Iris pigment epithelial cell (primary cell): Measurements from ENCODE around the gene TCHHL1.

Source experiments
- DNase-seq: peaks from one replicate; pipeline ENCODE4 v3.0.0-alpha.2; 2011; ENCODE audit warnings: low read depth

TCHHL1 gene

GRCh38 chr1:152089014-152089674, at the start of gene TCHHL1:
TSS of gene TCHHL1 (minus strand) at chr1:152089064. CDS start at chr1:152088143, 921 bp downstream.
- DNase-seq = no peak

DNA sequence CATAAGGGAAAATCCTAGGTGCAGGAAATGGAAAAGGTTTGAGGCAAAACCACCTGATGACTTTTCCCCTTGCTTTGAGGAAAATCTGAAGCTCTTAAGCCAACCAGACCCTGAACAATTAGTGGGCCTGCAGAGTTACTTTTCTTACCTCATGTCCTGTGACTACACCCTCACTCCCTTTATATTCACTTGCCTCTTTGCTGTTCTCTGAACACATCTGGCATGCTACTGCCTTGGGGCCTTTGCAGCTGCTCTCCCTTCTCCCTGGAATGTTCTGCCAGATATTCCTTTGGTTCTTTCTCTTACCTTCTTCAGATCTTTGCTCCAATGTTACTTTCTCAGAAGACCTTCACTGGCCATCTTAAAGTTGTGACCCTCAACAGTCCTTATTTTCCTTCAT, 48.4 kb upstream of the TCHHL1 start:
- no peak for DNase-seq

- DNase-seq = no peak
These were observed 41.3 kb upstream of the TCHHL1 start for GRCh38 chr1:152130186-152130585.

DNA sequence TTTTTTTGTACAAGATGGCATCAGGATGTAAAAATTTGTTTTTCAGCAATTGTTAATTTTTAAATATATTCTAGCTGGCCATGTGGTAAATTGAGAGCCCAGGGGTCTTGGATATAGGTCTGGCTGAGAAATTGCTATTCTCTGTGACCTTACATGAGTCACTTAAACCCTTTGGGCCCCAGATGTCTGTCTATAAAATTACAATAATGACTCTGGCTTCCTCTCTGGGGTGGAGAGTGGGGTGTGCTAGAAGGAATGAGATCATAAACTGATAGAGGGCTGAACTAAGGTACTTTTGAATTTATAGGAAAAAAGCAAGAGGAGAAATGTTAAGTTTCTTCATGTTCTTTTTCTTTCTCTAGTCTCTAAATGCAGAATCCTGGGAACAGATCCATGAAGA, 38.8 kb upstream of the TCHHL1 start:
- no peak for DNase-seq

DNA sequence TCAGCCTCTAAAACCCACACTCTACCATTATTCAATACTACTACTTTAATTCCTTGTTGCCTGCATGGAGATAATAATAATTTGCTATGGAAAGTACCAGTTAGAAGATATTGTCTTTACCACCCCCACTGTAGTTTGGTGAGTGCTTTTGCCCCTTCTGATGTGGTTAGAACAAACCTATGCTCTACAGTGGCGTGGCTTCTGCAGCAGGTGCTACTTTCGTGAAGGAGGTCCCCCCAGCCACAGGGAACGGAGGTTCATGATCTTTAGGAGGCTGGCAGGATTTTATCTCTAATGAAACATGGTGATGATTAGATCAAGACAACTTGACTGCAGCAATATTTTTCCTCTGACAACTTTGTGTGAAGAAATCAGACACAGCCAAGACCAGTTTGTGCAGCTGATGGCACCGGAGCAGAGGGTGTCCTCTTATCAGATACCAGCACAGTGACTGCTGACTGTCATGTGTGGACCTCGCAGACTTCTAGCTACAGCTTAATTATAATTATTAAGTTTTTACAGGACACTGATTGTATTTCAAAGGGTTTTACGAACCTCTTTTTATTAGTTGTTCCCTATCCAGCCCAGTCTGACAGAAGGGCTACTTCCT, 37.1 kb upstream of the TCHHL1 start:
- no peak for DNase-seq

DNA sequence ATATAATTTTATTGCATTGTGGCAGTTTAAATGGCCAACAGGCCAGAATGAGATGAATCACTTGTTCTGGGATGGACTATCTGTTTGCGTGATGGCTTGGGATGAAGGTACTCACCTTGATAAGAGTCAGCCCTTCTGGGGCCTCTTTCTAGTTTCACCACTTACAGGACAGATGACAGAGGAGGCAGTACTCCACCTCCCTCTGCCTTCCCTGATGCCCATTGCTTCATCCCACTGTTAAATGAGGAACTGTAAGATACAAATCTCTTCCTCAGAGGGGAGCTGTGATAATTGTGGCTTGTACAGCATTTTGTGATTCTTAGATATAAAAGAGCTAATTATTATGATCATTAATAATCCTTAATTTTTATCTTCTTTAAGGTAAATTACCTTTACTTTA, 30.1 kb upstream of the TCHHL1 start:
- no peak for DNase-seq

DNA sequence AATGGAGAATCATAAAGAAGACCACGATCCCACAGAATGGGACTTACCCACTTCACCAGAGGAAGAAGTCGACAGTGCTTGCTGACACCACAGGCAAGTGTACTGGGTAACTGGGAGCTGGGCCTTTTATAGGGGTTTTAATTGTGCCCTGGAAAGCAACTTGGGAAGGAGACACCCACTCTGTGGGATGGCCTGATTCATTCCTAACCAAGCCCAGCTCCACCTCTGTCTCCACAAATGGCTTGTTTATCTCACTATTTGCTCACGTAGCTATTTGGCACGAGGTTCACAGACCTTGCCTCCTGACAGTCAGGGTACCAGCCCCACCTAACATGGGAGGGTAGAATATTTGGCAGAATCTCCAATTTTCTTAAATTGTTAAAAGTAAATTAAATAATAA, 26.5 kb upstream of the TCHHL1 start, which contains the start of gene TCHH:
TCHH (minus strand) TSS at position 101 of the 400 bp plus-strand sequence. CDS start 1,364 bp downstream, outside the sequence.
- DNase-seq = no peak

GRCh38 chr1:152112885-152113432, 24.1 kb upstream of the TCHHL1 start:
- no peak for DNase-seq

- DNase-seq = peak; percentile 34
These were observed 23.4 kb upstream of the TCHHL1 start for GRCh38 chr1:152112101-152112884.

DNA sequence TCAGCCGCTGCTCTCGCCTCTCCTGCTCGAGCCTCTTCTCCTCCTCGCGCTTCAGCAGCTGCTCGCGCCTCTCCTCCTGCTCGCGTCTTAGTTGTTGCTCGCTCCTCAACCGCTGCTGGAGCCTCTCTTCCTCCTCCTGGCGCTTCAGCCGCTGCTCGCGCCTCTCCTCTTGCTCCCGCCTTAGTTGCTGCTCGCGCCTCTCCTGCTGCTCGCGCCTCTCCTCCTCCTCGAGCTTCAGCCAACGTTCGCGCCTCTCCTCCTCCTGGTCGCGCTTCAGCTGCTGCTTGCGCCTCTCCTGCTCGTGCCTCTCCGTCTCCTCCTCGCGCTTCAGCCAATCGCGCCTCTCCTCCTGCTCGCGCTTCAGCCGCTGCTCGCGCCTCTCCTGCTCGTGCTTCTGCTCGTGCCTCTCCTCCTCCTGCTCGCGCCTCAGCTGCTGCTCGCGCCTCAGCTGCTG, 22.7 kb upstream of the TCHHL1 start:
- peak; percentile 64 for DNase-seq

DNA sequence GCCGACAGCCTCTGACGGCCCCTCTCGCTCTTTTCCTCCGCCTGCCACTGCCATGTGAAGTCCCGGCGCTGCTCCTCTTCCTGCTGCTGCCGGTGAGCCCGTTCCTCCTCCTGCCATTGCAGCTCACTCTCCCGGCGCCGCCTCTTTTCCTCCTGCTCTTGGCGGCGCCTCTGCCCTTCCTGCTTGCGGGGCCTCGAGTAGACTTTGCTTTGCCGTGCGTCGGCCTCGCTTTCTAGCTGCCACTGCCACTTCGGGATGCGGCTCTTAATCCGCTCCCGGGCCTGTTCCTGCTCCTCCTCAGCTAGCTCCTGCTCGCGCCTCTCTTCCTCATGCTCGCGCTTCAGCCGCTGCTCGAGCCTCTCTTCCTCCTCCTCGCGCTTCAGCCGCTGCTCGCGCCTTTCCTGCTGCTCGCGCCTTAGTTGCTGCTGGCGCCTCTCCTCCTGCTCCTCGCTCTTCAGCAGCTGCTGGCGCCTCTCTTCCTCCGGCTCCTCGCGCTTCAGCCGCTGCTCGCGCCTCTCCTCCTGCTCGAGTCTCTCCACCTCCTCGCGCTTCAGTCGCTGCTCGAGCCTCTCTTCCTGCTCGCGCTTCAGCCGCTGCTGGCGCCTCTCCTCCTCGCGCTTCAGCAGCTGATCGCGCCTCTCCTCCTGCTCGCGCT, 22.1 kb upstream of the TCHHL1 start:
- peak; percentile 65 for DNase-seq

DNA sequence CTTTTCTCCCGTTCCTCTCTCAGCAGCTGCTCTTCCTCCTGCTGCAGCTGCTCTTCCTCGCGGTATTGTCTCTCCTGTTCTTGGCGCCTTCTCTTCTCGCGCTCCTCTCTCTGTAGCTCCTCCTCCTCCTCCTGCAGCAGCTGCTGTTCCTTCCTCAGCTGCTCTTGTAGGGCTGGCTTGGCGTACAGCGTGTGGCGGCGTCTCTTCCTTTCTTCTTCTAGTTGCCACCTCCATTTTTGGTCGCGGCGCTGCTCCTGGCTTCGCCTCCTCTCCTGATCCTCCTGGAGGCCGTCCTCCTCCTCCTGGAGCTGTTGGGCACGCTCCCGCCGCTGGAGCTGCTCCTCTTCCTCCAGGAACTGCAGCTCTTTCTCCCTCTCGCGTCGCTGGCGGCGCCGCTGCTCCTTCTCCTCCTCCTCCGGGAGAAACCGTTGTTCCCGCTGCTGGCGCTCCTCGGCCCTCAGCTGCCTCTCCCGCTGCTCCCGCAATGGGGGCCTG, 21.5 kb upstream of the TCHHL1 start:
- peak; percentile 45 for DNase-seq

- DNase-seq = no peak
These were observed 21.1 kb upstream of the TCHHL1 start for GRCh38 chr1:152109998-152110294.

DNA sequence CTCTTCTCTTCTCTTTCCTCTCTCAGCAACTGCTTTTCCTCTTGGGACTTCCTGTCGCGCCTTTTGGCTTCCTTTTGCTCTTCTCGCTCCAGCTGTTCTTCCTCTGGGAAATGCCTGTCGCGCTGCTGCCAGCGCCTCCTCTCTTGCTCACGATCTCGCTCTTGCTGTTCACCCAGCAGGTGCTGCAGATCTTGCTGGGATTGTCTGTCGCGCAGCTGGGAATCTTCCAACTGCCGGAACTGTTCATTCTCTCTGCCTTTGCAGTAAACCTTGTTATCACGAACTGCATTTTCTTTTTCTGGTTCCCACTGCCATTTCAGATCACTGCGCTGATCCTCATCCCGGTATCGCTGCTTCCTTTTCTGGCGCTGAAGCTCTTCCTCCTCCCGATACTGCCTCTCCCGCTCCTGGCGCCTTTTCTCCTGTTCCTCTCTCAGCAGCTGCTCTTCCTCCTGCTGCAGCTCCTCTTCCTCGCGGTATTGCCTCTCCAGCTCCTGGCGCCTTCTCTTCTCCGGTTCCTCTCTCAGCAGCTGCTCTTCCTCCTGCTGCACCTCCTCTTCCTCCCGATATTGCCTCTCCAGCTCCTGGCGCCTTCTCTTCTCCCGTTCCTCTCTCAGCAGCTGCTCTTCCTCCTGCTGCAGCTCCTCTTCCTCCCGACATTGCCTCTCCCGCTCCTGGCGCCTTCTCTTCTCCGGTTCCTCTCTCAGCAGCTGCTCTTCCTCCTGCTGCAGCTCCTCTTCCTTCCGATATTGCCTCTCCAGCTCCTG, 20.6 kb upstream of the TCHHL1 start:
- no peak for DNase-seq

DNA sequence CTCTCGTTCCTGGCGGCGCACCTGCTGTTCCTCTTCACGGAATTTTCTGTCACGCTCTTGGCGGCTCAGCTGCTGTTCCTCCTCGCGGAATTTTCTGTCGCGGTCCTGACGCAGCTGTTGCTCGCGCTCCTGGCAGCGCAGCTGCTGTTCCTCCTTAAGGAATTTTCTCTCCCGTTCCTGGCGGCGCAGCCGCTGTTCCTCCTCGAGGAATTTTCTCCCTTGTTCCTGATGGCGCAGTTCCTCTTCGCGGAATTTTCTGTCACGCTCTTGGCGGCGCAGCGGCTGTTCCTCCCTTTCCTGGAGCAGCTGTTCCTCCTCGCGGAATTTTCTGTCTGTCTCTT, 20.0 kb upstream of the TCHHL1 start:
- DNase-seq = no peak

DNA sequence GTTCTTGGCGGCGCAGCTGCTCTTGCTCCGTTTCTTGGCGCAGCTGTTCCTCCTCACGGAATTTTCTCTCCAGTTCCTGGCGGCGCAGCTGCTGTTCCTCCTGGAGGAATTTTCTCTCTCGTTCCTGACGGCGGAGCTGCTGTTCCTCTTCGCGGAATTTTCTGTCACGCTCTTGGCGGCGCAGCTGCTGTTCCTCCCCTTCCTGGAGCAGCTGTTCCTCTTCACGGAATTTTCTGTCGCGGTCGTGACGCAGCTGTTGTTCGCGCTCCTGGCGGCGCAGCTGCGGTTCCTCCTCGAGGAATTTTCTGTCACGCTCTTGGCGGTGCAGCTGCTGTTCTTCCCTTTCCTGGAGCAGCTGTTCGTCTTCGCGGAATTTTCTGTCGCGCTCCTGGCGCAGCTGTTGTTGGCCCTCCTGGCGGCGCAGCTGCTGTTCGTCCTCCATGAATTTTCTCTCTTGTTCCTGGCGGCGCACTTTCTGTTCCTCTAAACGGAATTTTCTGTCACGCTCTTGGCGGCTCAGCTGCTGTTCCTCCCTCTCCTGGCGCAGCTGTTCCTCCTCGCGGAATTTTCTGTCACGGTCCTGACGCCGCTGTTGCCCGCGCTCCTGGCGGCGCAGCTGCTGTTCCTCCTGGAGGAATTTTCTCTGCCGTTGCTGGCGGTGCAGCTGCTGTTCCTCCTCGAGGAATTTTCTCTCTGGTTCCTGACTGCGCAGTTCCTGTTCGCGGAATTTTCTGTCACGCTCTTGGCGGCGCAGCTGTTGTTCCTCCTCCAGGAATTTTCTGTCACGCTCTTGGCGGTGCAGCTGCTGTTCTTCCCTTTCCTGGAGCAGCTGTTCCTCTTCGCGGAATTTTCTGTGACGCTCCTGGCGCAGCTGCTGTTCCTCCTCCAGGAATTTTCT, 19.4 kb upstream of the TCHHL1 start:
- DNase-seq = no peak

DNA sequence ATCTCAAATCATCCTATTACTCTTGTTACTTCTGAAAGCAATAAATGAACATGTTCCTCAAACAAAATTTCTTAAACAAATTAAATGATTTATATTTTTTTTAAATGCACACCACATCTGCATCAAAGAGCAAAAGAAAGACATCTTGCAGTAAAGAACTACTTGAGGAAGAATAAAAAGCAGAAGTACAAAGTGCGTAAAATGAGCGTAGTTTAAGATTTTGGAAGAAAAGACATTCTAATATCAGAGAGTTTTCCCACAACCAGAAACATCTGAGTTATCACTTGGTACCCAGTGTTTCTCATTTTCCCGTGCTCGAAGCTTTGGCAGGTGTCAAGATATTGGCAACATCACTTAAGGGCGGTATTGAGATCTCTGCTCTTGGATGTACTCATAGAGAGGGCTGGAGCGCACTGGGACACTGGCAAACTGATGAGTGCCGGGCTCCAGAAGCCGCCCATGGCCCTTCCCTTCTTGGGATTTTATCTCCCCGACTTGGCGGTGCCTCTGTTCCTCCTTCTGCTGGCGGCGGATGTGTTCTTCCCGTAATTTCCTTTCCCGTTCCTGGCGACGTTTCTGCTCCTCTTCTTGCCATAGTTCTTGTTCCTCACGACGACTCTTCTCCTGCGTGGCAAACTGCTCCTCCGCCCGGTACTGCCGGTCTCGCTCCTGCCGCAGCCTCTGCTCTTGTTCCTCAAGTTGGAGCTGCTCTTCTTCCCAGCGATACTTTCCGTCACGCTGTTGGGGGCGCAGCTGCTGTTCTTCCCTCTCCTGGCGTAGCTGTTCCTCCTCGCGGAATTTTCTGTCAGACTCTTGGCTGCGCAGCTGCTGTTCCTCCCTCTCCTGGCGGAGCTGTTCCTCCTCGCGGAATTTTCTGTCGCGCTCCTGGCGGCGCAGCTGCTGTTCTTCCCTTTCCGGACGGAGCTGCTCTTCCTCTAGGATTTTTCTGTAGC, 18.4 kb upstream of the TCHHL1 start:
- no peak for DNase-seq

- DNase-seq = no peak
These were observed 16.0 kb upstream of the TCHHL1 start for GRCh38 chr1:152104854-152105253.

- DNase-seq = no peak
These were observed 8.1 kb upstream of the TCHHL1 start for GRCh38 chr1:152096931-152097330.
